Measurements from ENCODE around the gene KCP.

KCP gene

GRCh38 chr7:128853799-128854198 is 56.7 kb downstream of the KCP start:
- DNase-seq, result no peak
- intact Hi-C loops (cut with DNase I), result no loop called here

- intact Hi-C loops (cut with DNase I), result no loop called here
- no peak for DNase-seq
Observed at GRCh38 chr7:128852537-128853254, 57.8 kb downstream of the KCP start.

- no peak for DNase-seq
- intact Hi-C loops (cut with DNase I), result no loop called here
Observed at GRCh38 chr7:128849804-128850490, 60.6 kb downstream of the KCP start.

- no peak for DNase-seq
- intact Hi-C loops (cut with DNase I), result no loop called here
Observed at GRCh38 chr7:128849156-128849515, 61.4 kb downstream of the KCP start.

GRCh38 chr7:128848289-128849155 is 62.0 kb downstream of the KCP start:
- DNase-seq, result no peak
- intact Hi-C loops (cut with DNase I), result no loop called here

- no peak for DNase-seq
- intact Hi-C loops (cut with DNase I), result no loop called here
Observed at GRCh38 chr7:128847721-128848211, 62.7 kb downstream of the KCP start.

- no peak for DNase-seq
- intact Hi-C loops (cut with DNase I), result no loop called here
Observed at GRCh38 chr7:128846781-128847444, 63.6 kb downstream of the KCP start.

- intact Hi-C loops (cut with DNase I), result no loop called here
- DNase-seq, result no peak
Observed at GRCh38 chr7:128845987-128846386, 64.5 kb downstream of the KCP start.

GRCh38 chr7:128845475-128845874 is 65.0 kb downstream of the KCP start:
- intact Hi-C loops (cut with DNase I), result no loop called here
- DNase-seq, result no peak

- no peak for DNase-seq
- intact Hi-C loops (cut with DNase I), result no loop called here
Observed at GRCh38 chr7:128844777-128845311, 65.7 kb downstream of the KCP start.

GRCh38 chr7:128843938-128844621 is 66.4 kb downstream of the KCP start:
- intact Hi-C loops (cut with DNase I), result no loop called here
- no peak for DNase-seq

- intact Hi-C loops (cut with DNase I), result no loop called here
- no peak for DNase-seq
Observed at GRCh38 chr7:128842674-128843641, 67.6 kb downstream of the KCP start.

- intact Hi-C loops (cut with DNase I), result no loop called here
- DNase-seq, result peak in 18 of 42 donors; percentile 23 to 72 (median 50)
Observed at GRCh38 chr7:128841921-128842673, 68.4 kb downstream of the KCP start.

GRCh38 chr7:128841171-128841690 is 69.3 kb downstream of the KCP start:
- no peak for DNase-seq
- intact Hi-C loops (cut with DNase I), result no loop called here

GRCh38 chr7:128840326-128841170 is 70.0 kb downstream of the KCP start:
- DNase-seq, result no peak
- intact Hi-C loops (cut with DNase I), result no loop called here

Measured in head of caudate nucleus (tissue), 42 donors.